GM10266 (cell line): Measurements from ENCODE around the gene HCRTR1.
A peak's percentile ranks its signal among the peaks of the same experiment; 100 is the strongest.

Source experiments
- DNase-seq: peaks from one replicate; pipeline ENCODE4 v3.0.0; 2012; ENCODE audit errors: extremely low spot score
- CTCF ChIP-seq: IDR thresholded peaks from 2 replicates; pipeline ENCODE4 v1.5.1; 2012; ENCODE audit warnings: mild to moderate bottlenecking, low read depth; ENCODE audit not compliant: control insufficient read depth, insufficient read depth; ENCODE audit errors: missing control alignments

HCRTR1 gene

GRCh38 chr1:31571340-31572295 lies 45.9 kb upstream of the HCRTR1 start:
- peak; percentile 18 for DNase-seq
- TF ChIP-seq CTCF, result no peak

GRCh38 chr1:31572323-31573104 lies 45.0 kb upstream of the HCRTR1 start:
- DNase-seq, result peak; percentile 5

GRCh38 chr1:31573261-31573660 lies 44.2 kb upstream of the HCRTR1 start:
- DNase-seq, result peak; percentile 5
- TF ChIP-seq CTCF, result no peak

More at GRCh38 chr1:31572323-31573104, 45.0 kb upstream of the HCRTR1 start:
- TF ChIP-seq CTCF, result no peak

GRCh38 chr1:31574749-31575368 lies 42.6 kb upstream of the HCRTR1 start:
- no peak for TF ChIP-seq CTCF
- DNase-seq, result peak; percentile 21

GRCh38 chr1:31575369-31576140 lies 41.9 kb upstream of the HCRTR1 start:
- no peak for TF ChIP-seq CTCF

GRCh38 chr1:31576201-31576669 lies 41.3 kb upstream of the HCRTR1 start, which contains the start of gene TINAGL1:
TINAGL1 (plus strand) TSS chr1:31576515; CDS start chr1:31577149, 634 bp downstream.
- peak; percentile 31 for DNase-seq
- no peak for TF ChIP-seq CTCF

More at GRCh38 chr1:31575369-31576140, 41.9 kb upstream of the HCRTR1 start:
- peak; percentile 18 for DNase-seq
